HG02943 (cell line): Measurements from ENCODE around the gene NME9.

Experiments
- ATAC-seq: cut with Tn5 transposase; IDR thresholded peaks from one replicate; pipeline ENCODE4 v1.9.1; 2021; ENCODE audit warnings: mild to moderate bottlenecking, low read depth, moderate library complexity; ENCODE audit not compliant: unreplicated experiment

The NME9 gene

DNA sequence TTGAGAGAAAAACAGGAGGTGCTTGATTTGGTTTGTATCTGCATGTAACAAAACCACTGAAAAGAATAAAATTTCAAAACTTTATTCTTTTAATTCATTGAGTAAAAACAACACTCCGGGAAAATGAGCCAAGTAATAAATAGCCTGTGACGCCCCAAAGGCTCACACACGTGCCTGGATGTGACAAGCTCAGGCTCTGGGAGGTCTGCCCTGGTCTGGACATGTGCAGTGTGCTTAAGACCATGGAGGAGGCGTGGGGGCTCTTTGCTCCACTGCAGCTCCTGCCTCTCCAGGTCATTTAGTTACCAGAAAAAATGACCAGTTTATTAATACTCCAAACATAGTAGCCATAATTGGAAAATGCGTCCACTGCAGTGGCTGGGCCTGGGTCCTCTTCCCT, 8.6 kb upstream of the NME9 start:
- ATAC-seq: no peak

DNA sequence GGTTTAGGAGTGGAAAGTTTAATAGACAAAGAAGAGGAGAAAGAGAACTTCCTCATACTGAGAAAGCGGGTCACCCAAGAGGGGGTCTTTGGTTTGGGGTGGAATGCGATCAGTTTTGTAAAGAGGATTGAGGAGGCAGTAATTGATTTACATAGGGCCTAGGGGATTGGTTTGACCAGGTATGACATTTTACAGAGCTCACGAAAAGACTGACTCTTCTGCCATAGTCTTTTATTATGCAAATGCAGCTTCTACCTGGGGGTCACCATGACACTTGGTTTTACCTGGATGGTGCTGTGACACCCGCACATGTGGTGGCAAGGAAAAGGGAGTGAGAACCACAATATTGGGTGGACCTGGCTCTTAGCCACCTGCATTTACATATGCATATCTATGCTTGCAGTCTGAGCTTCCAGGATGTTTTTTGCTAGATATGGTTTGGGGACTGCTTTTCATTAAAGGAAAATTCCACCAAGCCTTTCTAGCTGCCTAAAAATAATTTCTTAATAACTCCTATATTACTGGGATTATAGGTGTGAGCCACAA, 6.9 kb upstream of the NME9 start:
- ATAC-seq: no peak

DNA sequence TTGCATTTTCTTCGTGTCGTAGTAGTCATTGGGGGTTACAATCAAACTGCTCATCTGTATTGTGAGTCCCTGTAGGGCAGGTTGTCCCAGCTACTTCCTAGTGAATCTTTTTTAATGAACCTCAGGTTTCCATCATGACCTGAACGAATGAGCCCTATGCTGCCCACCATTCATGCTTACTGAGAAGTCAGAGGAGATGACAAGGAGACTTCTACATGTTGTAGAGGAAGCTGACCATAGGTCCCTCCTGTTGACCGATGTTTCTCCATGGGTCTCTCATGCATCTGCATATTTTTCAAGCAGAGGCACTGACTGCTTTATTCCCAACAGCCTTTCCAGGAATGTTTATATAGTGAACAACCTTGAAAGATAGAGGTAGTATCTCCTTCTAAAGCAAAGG, 5.0 kb upstream of the NME9 start:
- no peak for ATAC-seq

DNA sequence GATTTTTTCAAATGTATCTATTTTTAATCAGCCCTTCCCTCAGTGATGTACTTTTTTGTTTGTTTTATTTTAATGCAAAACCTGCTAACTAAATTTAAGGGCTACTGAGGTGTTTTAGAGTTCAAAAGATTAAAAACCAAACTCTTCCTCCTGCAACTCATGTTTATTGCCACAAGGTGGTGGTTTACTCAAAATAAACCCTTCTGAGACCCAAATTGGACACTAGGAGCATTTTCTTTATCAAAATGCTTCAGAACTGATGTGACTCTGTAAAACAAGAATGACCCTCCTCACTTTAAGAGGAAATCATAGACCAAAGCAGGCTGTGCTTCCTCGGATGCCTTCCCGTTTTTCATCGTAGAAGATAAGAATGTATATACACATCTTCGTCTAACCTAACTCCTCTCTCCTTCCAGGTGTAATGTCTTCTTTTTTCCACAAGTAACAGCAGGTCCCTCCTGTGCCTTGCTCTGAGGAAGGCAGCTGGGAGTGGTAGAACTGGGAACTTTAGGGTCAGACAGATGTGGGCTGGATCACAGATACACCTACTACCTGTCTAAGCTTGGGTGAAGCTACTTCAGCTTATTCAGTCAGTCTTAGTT, 2.9 kb upstream of the NME9 start:
- ATAC-seq: no peak

DNA sequence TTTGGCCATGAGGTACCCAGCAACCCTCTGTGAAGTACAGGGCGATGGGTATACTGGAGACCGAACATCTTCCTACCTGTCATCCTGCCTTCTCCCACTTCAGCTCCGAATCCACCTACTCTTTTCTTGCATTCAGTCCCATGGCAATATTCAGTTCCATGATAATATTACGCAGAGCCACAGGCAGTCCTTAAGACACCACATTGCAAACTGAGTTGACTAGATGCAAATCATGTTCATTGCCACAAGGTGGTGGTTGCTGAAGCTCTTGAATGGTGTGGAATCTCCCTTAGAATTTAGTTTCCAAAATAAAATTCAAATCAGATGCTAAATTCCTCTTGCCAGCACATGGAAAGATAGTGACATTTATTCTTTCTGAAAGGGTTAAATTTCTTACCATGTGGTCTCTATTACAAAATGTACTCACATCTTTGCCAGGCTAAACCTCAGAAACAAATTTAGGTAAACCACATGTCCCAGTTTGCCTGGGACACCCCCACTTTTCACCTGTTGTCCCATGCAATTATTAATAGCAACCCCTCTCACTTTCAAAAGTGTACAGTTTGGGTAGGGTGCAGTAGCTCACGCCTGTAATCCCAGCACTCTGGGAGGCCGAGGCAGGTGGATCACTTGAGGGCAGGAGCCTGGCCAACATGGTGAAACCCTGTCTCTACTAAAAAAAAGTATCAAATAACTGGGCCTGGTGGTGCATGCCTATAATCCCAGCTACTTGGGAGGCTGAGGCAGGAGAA, 1.7 kb upstream of the NME9 start:
- ATAC-seq: no peak

DNA sequence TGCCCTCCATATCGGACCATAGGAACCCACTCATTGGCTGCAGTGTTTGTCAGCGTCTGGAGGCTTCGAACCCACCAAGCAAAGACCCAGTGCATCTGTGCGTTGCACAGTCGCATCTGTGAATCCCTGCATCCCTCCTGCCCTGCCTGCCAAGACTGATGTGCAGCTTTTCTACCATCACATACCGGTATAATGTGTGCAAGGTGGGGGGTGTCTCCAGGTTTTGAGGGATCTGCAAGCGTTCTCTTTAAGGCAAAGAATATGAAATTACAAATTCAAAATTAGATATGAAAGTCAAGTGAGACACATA, 288 bp upstream of the NME9 start:
- no peak for ATAC-seq

DNA sequence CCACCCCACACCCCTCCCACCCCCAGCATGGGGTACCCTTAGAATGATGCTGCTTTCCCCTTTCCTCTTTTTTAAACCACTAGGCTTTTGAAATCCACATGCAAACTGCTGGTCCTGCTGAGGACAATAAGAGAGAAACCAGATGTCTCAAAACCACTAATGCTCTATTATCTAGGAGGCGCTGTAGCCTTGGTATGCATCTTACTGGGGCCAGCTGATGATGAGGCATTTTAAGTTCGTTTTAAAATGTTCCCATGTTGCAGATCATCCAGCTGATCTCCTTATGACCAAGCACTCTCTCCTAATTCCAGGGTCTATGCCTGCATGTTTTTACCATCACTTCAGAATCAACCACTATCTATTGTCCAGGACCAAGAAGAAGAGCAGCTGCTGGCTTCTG, 1.3 kb downstream of the NME9 start:
- no peak for ATAC-seq

DNA sequence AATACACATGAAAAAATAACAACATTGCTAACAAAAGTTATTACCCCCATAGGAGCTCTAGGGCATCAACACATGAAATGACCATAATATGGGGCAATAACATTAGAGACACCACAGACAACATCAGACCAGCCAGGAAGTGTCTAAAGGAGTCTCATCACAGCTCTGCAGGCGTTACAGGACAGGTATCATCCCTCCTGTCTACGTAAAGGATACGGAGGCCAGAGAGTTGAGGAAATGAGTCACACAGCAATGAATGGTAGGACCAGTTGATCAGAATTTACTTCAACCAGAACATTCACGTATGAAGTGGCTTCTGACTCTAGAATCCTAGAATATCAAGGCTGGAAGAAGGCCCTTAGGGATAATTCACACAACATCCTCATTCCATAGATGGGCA, 1.8 kb downstream of the NME9 start:
- no peak for ATAC-seq

DNA sequence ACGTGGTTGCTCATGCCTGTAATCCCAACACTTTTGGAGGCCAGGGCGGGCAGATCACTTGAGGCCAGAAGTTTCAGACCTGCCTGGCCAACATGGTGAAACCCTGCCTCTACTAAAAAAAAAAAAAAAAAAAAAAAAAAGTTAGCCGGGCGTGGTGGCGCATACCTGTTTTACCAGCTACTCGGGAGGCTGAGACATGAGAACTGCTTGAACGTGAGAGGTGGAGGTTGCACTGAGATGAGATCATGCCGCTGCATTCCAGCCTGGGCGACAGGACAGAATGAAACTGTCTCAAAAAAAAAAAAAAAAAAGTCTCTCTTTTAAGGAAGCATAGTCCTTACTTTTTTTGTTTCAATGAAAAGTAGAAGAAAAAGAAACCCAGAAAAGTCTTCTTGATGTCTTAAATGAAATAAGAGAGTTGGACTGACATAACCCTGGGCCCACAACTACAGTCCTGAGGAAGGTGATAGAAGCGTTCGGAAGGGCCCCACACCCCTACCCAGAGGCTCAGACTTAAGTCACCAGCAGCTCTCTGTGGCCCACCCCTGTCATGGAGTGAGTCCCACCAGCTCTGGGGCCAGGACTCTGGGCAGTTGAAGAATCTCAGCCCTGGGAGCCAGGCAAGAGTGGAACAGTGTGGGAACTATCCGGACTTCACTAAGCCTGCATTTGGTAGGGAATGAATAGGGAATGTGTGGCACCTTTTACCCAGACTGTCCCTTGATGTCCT, 2.6 kb downstream of the NME9 start:
- ATAC-seq: no peak

DNA sequence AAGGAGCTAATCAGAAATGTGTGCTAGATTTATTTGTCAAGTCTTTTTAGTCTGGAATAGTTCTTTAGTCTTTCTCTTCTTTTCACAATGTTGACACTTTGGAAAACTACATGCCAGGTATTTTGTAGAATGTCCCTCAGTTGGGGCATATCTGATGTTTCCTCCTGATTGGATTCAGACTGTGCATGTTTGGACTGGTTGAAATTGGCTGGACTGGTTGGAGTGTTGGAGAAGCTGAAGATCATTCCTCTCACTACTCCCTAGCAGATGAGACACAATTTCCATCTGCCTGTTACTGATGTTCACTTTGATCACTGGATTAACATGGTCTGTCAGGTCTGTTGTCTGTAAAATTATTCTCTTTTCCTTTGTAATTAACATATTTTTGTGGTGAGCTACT, 3.7 kb downstream of the NME9 start:
- no peak for ATAC-seq

DNA sequence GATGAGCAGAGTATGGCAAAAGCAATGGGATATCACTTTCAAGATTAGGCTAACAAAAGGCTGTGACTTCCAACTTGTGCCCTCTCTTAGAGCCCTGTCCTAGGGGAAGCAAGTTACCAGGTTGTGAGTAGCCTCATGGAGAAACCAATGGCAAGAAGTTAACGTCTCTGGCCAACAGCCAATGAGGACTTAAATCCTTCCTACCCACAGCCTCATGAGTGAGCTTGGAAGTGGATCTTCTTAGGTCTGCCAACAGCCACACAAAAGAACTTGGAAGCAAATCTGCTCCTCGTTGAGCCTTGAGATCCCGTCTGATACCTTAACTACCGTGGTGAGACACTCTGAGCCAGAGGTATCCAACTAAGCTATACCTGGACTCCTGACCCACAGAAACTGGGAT, 5.7 kb downstream of the NME9 start:
- no peak for ATAC-seq

DNA sequence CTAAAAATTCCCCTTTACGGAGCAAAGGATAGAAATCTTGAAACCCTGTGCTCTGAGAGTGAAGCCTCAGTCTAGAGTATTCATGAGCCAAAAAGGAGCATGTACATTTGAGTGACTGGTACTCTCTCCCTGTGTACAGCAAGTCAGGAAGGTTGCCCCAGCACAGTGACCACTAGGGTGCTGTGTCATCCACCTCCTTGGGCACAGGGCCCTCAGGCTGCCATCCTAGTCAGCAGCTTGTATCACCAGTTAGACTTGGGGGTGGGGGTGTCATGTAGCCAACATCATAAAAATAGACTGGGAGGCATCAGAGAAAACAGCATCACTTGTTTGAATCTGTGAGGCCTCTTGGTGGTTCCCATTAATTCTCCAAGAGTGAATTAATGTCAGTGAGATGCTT, 12.0 kb downstream of the NME9 start:
- no peak for ATAC-seq

DNA sequence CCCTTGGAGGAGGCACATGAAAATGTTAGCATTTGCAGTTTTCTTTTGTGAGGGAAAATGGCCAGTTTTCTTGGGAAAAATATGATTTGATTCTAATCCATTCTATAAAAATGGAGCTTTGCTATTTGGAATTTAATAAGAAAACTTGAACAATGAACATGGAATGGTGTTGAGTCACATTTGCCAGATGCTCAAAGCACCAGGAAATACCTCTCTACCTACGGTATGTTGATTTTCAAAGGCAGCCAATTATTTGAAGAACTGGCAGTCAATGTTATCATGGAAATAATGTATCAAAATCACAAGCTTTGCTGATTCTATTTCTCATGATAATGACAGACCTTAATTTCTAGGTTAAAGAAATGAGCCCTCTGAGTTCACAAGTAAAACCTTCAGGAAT, 14.9 kb downstream of the NME9 start:
- ATAC-seq: no peak

DNA sequence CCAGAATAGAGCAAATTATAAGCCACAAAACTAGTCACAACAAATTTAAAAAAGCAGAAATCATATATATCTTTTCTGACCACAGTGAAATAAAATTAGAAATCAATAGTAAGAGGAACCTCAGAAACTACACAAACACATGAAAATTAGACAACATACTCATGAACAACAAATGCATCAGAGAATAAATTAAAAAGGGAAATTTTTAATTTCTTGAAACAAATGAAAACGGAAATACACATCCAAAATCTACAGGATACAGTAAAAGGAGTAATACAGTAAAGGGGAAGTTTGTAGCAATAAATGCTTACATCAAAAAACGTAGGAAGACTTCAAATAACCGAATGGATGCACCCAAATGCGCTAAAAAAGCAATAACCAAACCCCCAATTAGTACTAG, 19.2 kb downstream of the NME9 start:
- ATAC-seq: no peak

DNA sequence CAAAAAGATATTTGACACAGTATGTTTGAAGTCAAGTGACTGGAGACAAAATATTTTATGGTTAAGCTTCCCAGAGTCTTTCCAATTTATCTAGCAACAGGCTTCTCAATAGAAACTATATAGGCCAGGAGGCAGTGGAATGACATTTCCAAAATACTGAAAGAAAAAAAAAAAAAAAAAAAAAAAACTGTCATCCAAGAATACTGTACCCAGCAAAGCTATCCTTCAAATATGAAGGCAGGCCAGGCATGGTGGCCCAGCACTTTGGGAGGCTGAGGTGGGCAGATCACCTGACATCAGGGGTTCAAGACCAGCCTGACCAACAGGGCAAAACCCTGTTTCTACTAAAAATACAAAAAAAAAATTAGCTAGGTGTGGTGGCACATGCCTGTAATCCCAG, 20.9 kb downstream of the NME9 start:
- no peak for ATAC-seq

DNA sequence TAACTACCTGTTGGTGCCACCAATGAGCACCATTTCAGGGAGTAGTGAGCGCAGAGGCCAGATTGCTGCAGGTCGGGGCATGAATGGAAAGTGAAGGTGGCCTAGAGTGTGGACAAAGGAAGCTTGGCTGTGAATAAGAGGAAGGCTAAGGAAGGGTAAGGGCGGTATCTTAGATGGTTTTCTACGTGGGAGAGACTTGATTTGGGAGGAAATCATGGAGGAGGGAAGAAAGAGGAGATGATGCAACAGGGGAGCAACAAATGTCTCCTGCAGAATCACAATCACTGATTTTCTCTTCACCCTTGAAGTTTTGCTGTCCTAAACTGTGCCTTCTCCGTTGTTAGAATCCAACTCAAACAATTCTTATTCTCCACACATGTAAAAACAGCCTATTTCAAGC, 21.8 kb downstream of the NME9 start:
- no peak for ATAC-seq

DNA sequence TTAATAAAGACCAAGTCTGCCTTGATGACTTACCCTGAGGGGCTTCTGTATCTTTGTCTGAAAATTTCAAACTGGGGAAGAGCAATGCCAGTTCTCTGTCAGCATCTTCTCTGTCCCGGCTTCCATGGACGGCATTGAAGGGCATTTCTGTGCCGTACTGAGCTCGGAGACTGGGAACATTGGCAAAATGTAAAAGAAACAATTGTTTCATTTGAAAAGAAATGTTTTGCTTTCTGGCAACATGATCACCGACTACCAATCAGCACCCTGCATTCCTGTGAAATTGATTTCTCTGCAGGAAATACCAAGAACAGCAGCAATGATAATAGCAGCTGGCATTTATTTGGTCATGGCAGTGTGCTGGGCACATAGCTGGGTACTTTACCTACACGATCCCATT, 26.2 kb downstream of the NME9 start:
- ATAC-seq: no peak

DNA sequence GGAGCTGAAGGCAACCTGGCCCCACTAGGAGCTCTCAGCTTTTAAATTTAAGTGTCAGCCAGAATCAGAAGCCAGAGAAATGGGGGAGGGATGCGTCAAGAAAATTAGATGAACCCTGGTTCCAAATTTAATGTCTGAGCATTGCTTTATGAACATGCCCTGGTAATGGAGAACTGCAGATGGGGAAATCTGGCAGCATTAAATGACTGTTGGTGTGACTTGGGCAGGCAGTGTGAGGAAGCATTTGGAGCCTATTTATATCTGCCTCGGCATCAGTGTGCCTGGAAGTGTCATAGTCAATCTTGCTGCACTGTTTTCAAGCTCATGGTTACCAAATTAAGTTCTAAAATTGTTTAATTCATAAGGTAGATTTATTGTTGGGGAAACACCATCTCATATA, 29.0 kb downstream of the NME9 start:
- ATAC-seq: no peak

DNA sequence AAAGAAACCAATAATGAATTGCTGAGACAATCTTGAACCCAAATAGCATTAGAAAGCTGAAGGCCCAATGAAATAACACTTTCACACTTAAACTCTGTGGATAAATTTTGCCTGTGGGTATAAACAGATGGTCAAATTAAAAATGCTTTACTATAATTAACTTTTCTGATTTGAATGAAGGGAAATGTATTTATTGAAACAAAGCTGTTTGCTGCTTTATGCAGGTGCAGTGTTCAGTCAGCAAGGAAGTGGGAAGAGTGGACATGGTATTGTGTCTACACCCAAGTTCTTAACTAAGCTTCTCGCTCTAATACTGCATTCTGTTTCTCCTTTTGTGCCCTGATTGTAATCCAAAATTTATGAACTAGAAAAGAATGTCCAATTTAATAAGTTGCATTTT, 31.8 kb downstream of the NME9 start:
- no peak for ATAC-seq

DNA sequence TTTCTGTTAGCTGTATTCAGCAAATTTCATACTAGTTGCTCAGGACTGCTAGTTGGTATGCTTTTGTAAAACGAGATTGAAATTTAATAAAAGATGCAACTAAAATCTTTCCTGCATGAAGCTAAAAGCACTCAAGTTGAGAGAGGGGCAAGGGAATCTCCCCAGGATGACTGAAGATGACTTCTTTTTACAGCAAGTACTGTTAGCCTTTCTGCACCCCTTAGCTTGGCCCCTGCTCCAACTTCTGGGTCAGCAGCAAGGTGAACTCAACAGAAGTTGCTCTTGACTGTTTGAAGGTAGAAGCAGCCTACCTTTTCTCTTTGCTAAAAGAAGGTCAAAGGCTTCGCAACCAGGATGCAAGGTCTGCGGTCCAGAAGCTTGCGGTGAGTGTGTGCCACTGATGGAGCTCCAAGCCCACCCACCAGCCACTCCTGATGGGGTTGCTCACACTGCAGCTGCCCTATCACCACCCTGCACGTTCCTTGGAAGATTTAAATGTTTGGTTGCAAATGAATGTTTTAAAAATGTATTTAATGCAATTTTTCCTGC, 32.5 kb downstream of the NME9 start:
- ATAC-seq: no peak

DNA sequence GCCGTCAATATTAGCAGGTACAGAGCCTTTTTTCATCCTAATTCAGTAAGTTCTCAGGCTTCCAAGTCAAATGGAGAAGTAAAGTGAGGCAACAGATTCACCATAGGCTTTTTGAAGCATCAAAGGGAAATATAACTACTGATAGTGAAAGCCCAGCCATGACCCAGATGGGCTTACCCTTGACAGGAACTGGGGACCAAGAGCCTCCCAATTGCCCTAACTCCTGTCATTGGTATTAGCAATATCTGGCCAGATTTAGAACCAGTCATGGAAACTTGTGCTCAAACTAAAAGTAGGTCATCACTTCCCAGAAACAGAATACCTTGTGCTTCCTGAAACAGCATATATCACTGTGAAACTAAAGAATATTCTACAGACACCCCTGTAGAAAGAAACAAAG, 33.0 kb downstream of the NME9 start:
- ATAC-seq: no peak

DNA sequence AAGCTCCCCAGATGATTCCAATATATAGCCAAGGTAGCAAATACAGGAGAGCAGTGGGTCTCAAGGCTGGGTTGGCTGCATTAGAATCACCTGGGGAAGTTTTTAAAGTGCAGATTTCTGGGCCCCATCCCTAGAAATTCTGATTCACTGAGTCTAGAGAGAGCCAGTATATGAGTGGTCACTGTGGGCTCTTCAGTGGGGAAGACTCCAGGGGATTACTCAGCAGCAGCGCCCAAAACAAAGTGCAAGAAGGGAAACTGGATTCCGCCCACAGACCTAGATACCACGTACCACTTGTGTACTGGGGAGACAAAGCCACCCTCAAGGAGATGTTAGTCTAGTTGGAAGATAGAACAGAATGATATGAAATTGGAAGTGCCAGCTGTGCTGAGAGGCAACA, 40.0 kb downstream of the NME9 start:
- ATAC-seq: no peak
